UCSD-AML1 (cell line): ENCODE measurements around the gene SND1.
"Not testable (repeated sequence)": the region's sequence is repeated elsewhere in the genome, so short reads cannot be mapped to it uniquely, and the experiment has no call there.

Experiments used
- DNase-seq: peaks from one replicate; lab custom pipeline; 2025; ENCODE audit not compliant: unreplicated experiment; lab: John Stamatoyannopoulos, UW

The SND1 gene

GRCh38 chr7:127652333-127653248 is 597 bp downstream of the SND1 start:
- DNase-seq: no peak

GRCh38 chr7:127653396-127653795 is 1.4 kb downstream of the SND1 start:
- DNase-seq: no peak

GRCh38 chr7:127654404-127655394 is 2.7 kb downstream of the SND1 start:
- DNase-seq: no peak

GRCh38 chr7:127655720-127656119 is 3.7 kb downstream of the SND1 start:
- DNase-seq: no peak

- DNase-seq: no peak
Observed at GRCh38 chr7:127657500-127657899, 5.5 kb downstream of the SND1 start.

GRCh38 chr7:127658970-127659630 is 7.1 kb downstream of the SND1 start:
- DNase-seq: no peak

- DNase-seq: no peak
Observed at GRCh38 chr7:127665922-127666321, 13.9 kb downstream of the SND1 start.

- DNase-seq: no peak
Observed at GRCh38 chr7:127666602-127667001, 14.6 kb downstream of the SND1 start.

GRCh38 chr7:127667017-127667670 is 15.2 kb downstream of the SND1 start:
- DNase-seq: no peak

- DNase-seq: no peak
Observed at GRCh38 chr7:127667759-127668530, 16.0 kb downstream of the SND1 start.

GRCh38 chr7:127671341-127671740 is 19.3 kb downstream of the SND1 start:
- no peak for DNase-seq

- no peak for DNase-seq
Observed at GRCh38 chr7:127673902-127674301, 21.9 kb downstream of the SND1 start.

GRCh38 chr7:127674361-127674760 is 22.4 kb downstream of the SND1 start:
- no peak for DNase-seq

GRCh38 chr7:127674923-127675322 is 22.9 kb downstream of the SND1 start:
- not testable (repeated sequence) for DNase-seq

- DNase-seq: no peak
Observed at GRCh38 chr7:127675721-127676120, 23.7 kb downstream of the SND1 start.

- no peak for DNase-seq
Observed at GRCh38 chr7:127677433-127678230, 25.6 kb downstream of the SND1 start.

GRCh38 chr7:127678337-127678736 is 26.3 kb downstream of the SND1 start:
- DNase-seq: no peak

- no peak for DNase-seq
Observed at GRCh38 chr7:127678947-127679346, 27.0 kb downstream of the SND1 start.

- no peak for DNase-seq
Observed at GRCh38 chr7:127680983-127681382, 29.0 kb downstream of the SND1 start.
